HG03108 (cell line): Measurements from ENCODE around the gene KRTAP10-7.
"Not testable (repeated sequence)": the region's sequence is repeated elsewhere in the genome, so short reads cannot be mapped to it uniquely, and the experiment has no call there.

Experiments
- ATAC-seq: cut with Tn5 transposase; IDR thresholded peaks from one replicate; pipeline ENCODE4 v1.9.1; 2021; ENCODE audit warnings: moderate library complexity; ENCODE audit not compliant: unreplicated experiment

The KRTAP10-7 gene

GRCh38 chr21:44571296-44571695 lies 29.1 kb upstream of the KRTAP10-7 start:
- ATAC-seq, result no peak

DNA sequence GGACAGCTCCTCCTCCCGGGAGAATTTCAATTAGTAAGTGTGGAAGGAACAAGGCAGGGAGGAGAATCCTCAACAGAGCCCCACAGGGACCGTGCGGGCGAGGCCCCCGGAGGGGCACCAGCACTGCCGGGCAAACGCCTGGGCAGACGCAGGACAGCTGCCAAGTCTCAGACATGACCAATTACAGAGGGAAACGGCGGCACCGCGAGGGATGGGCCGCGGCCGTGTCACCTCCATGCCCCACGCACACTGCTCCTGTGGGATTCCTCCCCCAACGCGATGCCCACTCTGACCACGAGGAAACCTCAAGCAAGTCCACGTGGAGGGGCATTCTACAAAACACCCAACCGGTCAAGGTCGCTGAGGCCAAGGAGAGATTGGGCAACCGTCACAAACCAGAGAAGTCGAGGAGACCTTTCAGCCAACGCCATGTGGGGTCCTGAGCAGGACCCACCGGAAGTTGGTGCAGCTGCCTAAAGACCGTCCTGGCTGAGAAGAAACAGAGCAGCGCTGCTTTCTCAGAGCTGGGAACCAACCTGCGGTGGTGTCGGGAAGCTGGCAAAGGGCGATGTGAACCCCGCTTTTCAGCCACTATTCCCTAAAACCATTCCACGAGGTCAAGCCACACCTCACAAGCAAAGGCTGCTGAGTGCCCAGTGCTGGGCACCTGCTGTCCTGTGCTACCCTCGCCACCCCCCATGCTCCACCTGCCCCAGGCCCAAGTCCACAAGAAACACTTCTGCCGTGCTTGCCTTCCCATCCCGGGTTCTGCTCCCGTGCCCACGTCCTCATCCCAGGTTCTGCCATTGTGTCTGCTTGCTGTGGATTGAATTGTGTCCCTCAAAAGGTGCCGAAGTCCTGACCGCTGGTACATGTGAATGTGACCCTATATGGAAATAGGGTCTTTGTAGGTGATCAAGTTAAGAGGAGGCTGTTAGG lies 28.3 kb upstream of the KRTAP10-7 start:
- ATAC-seq, result no peak

DNA sequence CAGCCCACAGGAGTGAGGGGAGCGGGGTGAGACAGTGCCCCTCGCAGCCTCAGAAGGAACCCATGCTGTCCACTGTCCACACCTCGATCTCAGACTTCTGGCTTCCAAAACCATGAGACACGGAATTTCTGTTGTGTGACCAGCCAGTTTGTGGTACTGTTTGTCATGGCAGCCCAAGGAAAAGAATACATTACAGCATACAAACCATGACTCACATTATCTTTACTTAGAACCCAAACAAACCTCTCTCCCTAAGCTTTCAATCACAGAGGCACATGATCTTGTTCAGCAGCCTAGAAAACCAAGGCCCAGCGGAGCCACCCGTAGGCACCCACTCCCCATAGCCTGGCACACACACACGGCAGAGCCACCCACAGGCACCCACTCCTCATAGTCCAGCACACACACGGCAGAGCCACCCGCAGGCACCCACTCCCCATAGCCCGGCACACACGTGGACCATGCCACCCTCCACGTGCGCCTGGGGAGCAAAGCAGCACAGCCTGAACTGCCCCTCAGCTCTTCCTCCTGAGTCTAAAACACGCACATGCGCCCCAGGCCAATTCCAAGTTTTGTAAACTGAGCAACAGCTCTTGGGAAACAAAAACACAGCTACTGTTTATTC lies 27.3 kb upstream of the KRTAP10-7 start:
- no peak for ATAC-seq

DNA sequence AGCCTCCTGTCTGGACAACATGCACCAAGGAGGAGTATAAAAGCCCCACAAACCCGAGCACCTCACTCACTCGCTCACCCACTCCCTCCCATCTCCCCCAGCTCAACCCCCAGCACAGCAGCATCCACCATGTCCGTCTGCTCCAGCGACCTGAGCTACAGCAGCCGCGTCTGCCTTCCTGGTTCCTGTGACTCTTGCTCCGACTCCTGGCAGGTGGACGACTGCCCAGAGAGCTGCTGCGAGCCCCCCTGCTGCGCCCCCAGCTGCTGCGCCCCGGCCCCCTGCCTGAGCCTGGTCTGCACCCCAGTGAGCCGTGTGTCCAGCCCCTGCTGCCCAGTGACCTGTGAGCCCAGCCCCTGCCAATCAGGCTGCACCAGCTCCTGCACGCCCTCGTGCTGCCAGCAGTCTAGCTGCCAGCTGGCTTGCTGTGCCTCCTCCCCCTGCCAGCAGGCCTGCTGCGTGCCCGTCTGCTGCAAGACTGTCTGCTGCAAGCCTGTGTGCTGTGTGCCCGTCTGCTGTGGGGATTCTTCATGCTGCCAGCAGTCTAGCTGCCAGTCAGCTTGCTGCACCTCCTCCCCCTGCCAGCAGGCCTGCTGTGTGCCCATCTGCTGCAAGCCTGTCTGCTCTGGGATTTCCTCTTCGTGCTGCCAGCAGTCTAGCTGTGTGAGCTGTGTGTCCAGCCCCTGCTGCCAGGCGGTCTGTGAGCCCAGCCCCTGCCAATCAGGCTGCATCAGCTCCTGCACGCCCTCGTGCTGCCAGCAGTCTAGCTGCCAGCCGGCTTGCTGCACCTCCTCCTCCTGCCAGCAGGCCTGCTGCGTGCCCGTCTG lies 26.6 kb upstream of the KRTAP10-7 start, which contains the start of gene KRTAP10-4:
Gene KRTAP10-4 (plus strand): TSS at position 100 of the 827 bp plus-strand sequence. CDS start 30 bp downstream, at position 130.
- not testable (repeated sequence) for ATAC-seq

GRCh38 chr21:44574457-44575306 lies 25.7 kb upstream of the KRTAP10-7 start:
- no peak for ATAC-seq

- no peak for ATAC-seq
Observed at GRCh38 chr21:44575307-44576024, 24.9 kb upstream of the KRTAP10-7 start.

DNA sequence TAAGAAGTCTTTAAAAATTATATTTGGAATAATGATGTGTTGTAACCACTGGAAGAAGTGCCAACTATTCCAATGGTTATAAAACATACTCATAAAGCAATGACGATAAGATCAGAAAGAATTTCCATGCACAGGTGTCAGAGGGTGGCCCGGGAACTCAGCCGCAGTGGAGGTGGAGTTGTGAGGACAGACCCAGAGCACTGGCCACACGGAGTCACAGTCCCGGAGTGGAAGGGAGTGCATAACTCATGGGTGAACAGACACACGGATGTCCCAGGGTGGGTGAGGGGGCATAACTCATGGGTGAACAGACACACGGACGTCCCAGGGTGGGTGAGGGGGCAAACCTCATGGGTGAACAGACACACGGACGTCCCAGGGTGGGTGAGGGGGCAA lies 24.4 kb upstream of the KRTAP10-7 start:
- ATAC-seq, result no peak

GRCh38 chr21:44578371-44579055 lies 21.9 kb upstream of the KRTAP10-7 start:
- ATAC-seq, result no peak

DNA sequence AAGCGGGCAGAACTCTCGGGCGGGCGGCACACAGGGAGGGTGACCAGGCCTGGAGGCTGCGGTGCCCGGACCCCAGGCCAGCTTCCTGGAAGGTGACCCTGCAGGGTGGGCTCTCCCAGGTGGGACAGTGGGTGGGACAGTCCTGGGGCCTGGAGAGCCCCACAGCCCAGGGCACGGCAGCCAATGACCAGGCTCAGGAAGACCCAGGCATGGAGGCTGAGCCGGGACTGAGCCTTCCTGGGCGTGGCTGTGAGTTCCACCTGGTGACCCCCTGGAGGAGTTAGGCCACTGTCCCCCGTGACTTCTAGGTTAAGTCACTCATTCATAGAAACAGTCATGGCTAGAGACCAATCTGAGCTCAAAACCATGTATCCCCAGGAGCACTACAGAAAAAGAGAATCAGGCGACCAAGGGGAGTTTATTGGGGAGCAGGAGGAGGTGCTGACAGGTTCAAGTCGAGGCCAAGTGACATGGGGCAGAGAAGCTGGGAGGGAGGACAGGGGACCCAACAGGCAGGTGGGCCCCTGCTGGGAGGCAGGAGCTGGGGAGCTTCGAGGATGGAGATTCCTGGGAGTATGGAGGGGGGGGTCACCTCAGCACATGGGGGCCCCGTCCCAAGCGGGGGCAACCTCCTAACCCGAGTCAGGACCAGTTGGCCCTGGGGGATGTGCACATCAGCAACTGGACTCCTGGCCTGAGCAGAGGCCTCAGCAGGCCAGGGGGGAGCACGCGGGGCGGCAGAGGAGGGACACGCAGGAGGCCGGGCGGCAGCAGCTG lies 21.2 kb upstream of the KRTAP10-7 start:
- no peak for ATAC-seq

DNA sequence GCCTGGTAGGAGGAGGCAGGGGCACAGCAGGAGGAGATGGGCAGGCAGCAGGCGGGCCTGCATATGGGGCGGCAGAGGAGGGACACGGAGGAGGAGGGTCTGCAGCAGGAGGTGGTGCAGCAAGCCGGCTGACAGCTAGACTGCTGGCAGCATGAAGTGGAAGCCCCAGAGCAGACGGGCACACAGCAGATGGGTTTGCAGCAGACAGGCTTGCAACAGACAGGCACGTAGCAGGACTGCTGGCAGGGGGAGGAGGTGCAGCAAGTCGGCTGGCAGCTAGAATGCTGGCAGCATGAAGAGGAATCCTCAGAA lies 20.6 kb upstream of the KRTAP10-7 start:
- ATAC-seq, result no peak

DNA sequence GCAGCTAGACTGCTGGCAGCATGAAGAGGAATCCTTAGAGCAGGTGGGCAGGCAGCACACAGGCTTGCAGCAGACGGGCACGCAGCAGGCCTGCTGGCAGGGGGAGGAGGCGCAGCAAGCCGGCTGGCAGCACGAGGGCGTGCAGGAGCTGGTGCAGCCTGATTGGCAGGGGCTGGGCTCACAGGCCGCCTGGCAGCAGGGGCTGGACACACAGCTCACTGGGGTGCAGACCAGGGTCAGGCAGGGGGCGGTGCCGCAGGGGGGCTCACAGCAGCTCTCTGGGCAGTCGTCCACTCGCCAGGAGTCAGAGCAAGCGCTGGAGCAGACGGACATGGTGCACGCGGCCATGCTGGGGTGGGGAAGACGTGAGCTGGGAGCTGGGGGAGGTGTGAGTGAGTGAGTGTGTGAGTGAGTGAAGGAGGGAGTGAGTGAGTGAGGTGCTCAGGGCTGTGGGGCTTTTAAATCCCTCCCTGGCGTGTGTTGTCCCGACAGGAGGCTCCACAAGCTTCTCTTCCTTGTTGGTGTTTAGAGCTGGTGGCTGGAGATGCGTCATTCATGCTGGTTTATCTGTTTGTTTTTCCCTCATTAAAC lies 20.1 kb upstream of the KRTAP10-7 start, which contains the start of gene KRTAP10-5:
Gene KRTAP10-5 (minus strand): TSS at position 374 of the 591 bp plus-strand sequence. CDS start 26 bp downstream, at position 348.
- ATAC-seq, result not testable (repeated sequence)

- ATAC-seq, result no peak
Observed at GRCh38 chr21:44581158-44581557, 19.2 kb upstream of the KRTAP10-7 start.

DNA sequence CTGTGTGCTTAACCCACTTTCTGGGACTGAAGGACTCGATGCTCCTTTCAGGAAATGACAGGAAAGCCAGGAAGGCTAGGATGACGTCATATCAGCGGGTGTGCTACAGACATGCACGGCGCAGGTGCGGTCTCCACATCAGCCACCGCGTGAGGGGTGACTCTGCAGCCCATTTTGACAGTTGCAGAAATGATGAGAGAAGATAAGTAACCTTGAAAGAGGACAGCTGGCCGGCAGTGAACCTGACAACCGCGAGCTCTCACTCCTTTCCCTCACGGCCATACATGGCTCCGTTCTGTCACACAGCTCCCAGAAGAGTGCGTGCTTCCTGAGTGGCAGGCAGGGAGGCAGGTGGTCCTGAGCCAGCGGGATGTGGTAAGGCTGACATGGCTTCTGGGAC lies 18.3 kb upstream of the KRTAP10-7 start:
- no peak for ATAC-seq

- ATAC-seq, result no peak
Observed at GRCh38 chr21:44583089-44583799, 17.2 kb upstream of the KRTAP10-7 start.

DNA sequence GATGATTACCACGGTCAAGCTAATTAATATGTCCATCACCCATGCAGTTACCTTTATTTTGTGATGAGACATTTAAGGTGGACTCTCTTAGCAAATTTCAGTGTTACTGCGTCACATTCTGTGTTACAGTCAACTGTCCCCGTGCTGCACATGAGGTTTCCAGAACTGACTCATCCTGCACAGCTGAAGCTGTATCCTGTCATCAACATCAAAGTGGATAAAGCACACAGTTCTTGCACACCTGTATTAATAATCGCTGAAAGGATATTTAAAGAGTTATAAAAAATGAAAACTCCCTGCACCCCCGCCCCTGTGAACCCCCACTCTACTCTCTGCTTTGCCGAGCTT lies 16.6 kb upstream of the KRTAP10-7 start:
- no peak for ATAC-seq

DNA sequence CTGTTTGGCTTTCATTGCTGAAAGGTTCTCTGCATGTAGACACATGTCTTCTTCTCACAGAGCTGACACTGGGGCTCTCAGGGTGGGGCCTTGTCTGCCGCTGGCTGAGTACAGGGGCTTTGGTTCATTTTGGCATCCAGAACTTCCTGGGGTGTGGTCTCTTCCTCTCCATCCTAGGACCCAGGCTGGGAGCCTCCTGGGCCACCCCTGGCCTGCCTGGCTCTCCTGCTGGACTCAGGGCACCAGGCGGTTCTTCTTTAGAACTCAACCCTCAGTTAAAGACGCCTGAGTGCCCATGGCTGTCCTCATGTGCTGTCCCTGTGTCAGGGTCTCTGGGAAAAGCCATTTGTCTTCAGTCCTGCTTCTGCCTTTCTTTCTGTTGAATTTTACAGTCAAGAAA lies 14.5 kb upstream of the KRTAP10-7 start:
- ATAC-seq, result no peak

DNA sequence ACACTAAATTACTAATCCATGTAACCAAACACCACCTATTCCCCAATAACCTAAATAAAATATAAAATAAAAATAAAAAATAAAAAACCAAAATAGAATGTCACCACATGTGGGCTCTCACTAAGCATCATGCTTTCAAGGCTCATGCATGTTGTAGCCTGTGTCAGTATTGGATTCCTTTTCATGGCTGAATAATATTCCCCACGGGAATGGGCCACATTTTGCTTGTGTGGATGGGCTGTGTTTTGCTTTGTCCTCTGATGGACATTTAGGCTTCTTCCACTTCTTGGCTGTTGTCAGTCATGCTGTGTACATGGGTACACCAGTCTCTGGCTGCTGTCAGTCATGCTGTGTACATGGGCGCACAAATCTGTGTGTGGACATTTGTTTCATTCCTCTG lies 11.3 kb upstream of the KRTAP10-7 start:
- no peak for ATAC-seq
